SHP77 treated with DMSO at 0.1 percent for 48 hours (cell line): ENCODE data around the gene ZDHHC11.
"Not testable (repeated sequence)": the region's sequence is repeated elsewhere in the genome, so short reads cannot be mapped to it uniquely, and the experiment has no call there.

Experiments used
- DNase-seq: peaks from one replicate; lab custom pipeline; 2025; lab: John Stamatoyannopoulos, UW

ZDHHC11 gene

DNA sequence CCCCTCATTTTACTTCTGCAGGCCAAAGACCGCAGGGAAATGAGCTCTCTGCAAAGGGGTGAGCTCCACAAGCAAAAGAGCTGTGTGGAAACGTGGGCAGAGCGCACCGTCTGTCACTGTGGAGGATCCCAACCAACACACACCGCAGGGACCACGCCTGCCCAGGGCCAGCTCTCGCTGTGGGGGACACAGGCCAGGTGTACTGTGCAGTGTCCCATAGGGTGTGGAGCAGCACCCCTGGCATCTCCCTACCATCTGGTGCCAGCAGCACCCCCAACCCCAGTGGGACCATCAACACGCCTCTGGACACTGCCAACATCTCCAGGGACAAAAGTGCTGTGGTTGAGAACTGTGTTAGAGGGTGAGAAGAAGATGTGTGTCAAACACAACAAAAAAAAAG is 27.9 kb upstream of the ZDHHC11 start:
- not testable (repeated sequence) for DNase-seq

DNA sequence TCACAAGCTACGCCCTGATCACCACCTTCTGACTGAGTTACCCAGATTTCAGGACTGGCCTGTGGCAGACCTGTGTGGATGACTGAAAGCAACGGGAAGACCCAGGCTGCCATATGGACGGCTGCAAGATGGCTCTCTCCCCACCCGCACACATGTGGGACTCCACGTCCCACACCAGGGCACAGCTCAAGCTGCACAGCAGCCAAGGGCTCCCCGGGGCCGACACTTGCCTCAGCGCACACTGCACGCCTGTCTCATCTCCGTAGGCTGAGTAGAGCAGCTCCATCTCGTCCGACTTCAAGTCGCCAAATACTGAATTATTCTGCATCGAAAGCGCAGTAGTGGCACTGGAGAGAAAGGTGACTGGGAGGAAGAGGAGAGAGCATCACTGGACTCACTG is 27.3 kb upstream of the ZDHHC11 start:
- no peak for DNase-seq

DNA sequence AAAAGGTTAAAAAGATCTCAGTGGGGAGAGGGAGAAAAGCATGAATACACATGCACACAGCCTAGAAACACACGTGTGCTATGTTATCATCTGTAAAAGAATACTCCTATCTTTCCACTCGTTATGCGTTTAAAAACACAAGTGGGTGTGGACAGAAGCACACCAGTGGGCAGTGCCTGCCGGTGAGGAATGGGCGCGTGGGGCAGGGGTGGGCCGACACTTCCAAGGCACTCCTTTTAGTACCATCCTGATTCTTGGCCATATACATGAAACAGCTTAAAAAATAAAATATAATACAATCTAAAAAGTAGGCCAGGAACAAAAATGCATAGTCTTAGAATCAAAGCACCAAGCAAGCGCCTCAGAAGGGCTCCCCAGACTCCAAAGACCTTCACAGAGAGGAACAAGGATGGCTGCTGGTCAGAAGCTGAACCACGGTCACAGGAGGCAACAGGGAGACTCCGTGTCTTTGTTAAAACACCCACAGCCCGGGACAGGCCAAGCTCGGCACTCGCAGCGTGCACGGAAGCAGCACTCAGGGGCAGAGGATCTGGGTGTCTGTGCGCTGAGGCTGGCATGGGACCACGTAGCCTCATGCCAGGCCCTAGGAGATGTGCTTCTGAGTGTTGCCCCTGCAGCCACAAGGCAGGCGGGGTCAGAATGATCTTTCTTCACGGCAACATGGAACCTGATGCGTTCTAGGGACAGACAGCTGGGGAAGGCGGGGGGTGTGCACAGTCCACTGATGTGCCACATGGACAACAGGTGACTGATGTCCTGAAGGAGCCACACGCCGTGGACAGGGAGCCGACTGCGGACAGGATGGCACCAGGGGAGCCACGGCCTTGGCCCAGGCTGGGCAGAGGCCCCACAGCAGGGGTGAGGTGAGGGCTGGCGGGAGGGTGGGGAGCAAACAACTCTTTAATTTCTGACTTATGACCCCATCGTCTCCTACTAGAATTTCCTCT is 25.9 kb upstream of the ZDHHC11 start:
- DNase-seq = no peak

DNA sequence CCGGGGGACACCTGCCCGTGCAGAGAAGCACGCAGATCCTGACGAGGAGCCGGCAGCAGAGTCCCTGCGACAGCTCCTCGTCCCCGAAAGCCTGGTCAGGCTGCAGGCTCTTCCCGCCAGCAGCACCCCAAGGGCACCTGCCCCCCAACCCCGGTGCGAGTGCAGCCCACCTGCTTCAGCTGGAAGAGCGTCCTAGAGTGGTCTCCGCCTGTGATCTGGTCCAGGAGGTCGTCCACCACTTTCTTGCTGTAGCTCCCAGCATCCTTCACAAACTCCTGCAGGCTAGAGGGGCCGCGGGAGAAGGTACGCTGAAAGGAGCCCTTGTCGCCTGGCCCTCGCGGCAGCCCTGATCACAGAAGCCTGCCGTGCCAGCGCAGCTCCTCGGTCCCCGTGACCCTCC is 25.1 kb upstream of the ZDHHC11 start:
- DNase-seq = no peak

GRCh38 chr5:873328-873727 is 22.5 kb upstream of the ZDHHC11 start:
- no peak for DNase-seq

GRCh38 chr5:872301-872700 is 21.5 kb upstream of the ZDHHC11 start:
- no peak for DNase-seq

DNA sequence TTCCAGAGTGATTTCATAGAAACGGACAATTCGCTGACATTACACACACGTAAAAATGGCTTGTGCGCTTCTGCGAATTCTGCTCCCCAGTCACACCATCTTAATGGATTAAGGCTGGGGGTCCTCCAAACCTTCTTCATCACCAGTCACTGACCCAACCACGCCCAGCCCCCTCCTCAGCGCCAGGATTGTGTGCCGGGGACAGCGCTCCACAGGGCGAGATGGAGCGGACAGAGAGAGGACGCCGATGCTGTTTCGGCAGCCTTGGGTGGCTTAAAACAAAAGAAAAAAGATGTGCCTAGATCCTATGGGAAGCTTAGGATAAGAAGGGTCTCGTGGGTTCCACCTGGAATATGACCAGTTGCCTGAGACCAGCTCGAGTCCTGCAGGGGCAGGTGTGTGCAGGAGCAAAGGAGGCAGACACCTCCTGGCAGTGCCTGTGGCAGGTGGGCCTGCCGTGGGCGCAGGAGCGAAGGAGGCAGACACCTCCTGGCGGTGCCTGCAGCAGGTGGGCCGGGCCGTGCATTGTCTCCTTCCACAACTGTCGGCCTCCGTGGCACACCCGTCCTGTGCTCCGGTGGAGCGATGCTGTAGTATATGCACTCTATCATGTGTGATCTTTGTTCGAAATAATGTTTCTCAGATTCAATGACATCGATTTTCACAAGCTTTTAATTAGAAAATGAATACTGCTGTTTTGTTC is 21.0 kb upstream of the ZDHHC11 start:
- DNase-seq = no peak

GRCh38 chr5:870956-871355 is 20.2 kb upstream of the ZDHHC11 start:
- no peak for DNase-seq

DNA sequence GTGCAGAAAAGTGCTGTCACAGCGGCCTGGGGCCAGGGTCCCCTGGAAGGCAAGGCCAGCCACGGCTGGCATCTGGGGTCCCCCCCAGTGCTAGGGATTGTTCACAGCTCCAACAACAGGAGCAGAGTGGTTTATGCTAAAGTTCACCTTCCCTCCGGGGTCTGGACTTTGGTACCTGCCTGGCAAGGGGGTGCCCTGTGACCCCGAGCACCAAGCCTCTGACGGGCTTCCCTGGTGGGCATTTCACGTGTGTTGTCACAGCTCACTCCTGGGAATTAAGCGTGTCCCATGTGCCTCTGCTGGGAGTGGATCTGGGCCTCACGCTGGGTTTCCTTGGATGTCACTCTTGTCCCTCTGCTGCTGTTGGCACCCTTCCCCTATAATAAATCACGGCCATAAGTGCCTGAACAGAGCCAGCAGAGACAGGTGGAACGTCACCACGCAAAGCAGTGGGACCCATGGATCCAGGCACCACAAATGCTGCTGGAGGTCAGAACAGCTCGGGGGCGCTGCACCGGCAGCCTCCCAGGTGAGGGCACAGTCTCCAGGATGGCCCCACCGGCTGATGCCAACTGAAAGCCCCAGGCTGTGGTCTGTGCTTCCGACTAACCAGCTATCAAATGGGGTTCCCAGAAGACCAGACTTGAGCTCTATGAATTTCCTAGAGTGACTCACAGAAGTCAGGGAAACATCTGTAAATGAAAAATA is 17.8 kb upstream of the ZDHHC11 start:
- DNase-seq = no peak

DNA sequence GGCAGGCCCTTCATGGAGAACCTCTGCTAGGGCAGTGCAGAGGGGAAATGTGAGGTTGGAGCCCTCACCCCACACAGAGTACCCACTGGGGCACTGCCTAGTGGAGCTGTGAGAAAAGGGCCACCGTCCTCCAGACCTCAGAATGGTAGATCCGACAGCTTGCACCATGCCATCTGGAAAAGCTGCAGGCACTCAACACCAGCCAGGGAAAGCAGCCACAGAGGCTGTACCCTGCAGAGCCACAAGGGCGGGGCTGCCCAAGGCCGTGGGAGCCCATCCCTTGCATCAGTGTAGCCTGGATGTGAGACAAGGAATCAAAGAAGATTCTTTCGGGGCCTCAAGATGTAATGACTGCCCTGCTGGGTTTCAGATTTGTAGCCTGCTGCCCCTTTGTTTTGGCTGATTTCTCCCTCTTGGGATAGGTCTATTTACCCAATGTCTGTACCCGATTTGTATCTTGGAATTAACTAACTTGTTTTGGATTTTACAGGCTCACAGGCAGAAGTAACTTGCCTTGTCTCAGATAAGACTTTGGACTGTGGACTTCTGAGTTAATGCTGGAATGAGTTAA is 16.6 kb upstream of the ZDHHC11 start:
- DNase-seq = no peak

GRCh38 chr5:865771-866170 is 15.0 kb upstream of the ZDHHC11 start:
- DNase-seq = no peak

GRCh38 chr5:865168-865521 is 14.4 kb upstream of the ZDHHC11 start:
- no peak for DNase-seq

GRCh38 chr5:864492-865167 is 13.8 kb upstream of the ZDHHC11 start:
- no peak for DNase-seq

DNA sequence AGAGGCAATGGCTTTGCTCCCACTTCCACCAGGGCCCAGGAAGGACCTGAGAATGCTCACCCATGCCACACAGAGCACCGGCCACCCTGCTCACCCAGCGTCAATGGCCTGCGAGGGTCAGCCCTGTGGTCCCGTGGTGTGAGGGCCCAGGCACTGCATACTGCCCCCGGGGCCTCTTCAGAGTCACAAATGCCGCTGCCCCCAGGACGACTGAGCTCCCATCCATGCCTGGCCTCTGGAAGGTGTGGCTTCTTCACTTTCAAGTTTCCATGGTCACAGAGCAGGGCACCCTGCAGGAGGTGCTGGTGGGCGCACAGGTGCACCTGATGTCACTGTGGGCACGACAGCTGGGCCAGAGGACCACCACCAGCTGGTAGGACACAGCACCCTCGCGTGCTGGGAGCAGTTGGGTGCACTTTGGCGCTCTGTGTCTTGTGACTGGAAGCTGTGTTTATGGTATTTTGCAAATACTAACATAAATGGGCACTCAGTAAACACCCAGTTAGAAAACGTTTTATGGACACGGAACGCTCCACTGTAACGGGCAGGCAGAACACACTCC is 12.5 kb upstream of the ZDHHC11 start:
- DNase-seq = no peak

- DNase-seq = no peak
Observed at GRCh38 chr5:862367-863243, 11.8 kb upstream of the ZDHHC11 start.

DNA sequence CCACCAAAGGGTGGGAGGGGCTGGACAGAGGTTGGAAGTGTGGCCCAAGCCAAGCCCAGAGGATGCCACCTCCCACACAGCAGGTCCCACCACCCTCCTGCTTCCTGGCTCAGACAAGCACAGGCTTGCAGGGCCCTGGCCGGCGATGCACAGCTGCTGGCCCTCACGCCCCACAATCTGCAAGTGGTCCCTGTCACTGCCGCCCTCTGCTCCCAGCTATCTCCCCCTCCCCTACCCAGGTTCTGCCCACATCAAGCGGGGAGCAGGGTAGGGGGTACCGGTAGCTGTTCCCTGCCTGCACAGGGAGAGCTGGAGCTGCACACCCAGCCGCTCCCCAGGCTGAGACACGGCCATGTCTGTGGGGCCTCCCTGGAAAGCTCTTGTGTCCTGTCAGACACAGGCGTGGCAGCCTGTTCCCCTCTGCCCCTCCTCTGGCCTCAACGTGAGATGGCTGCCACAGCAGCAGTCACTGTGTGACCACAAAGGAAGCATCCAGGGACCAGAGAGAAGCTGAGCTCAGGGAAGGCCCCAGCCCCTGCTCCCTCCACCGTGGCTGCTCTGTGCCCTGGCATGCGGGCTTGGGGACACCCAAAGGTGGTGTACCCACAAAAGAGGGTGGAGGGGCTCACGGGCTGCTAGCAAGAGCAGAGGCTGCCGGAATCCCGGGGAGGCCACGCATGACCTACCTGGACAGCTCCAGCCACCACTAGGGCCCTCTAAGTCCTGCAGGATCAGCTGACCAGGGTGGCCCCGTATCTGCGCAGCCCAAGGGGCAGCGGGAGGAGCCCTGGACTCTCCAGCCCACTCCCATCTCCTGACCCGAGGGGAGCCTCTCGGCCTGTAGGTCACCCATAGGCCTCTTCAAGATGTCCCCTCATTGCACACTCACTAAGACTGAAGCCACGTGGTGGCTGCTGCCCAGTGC is 10.9 kb upstream of the ZDHHC11 start:
- no peak for DNase-seq

GRCh38 chr5:860506-861150 is 9.8 kb upstream of the ZDHHC11 start:
- DNase-seq = no peak

DNA sequence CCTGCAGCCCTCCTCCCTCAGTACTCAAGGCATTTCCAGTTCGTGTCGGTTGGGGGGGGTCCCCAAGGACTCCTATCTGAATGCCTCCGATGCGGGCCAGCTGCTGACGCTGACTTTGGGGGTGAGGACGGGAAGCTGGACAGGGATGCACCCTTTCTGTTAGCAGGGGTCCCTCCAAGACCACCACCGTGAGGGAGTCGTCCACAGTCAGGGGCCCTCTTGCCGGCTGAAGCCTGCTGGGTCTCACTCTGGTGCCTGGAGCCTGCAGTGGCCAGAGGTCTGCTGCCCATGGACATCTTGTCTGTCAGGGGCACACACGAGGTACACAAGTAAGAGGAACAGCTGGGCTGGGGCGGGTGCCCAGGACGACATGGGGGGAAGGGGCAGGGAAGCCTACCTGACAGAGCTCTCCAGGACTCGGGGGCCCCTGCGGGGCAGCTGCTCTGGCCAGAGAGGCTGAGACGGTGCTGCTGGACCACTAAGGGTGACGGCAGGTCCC is 9.1 kb upstream of the ZDHHC11 start:
- no peak for DNase-seq

- DNase-seq = no peak
Observed at GRCh38 chr5:859391-859790, 8.6 kb upstream of the ZDHHC11 start.
